Ammon's horn (tissue), 1 donor: ENCODE results near the gene ELFN1.

ENCODE experiments used
- DNase-seq: peaks from one replicate; pipeline ENCODE4 v3.0.0-alpha.2; 2016; ENCODE audit warnings: low spot score

Gene ELFN1

GRCh38 chr7:1669954-1670893, at the start of gene ELFN1:
TSS of gene ELFN1 (plus strand) at chr7:1670277. CDS start at chr7:1744597, 74,320 bp downstream.
- no peak for DNase-seq

GRCh38 chr7:1620835-1621234, 49.2 kb upstream of the ELFN1 start:
- no peak for DNase-seq

GRCh38 chr7:1621718-1622117, 48.4 kb upstream of the ELFN1 start:
- no peak for DNase-seq

- DNase-seq, result no peak
These were observed 47.6 kb upstream of the ELFN1 start for GRCh38 chr7:1622441-1622840.

GRCh38 chr7:1623810-1624209, 46.3 kb upstream of the ELFN1 start:
- no peak for DNase-seq

- no peak for DNase-seq
These were observed 44.8 kb upstream of the ELFN1 start for GRCh38 chr7:1624999-1625927.

GRCh38 chr7:1626769-1627168, 43.3 kb upstream of the ELFN1 start:
- no peak for DNase-seq

- DNase-seq, result no peak
These were observed 39.3 kb upstream of the ELFN1 start for GRCh38 chr7:1630700-1631336.

GRCh38 chr7:1631678-1632077, 38.4 kb upstream of the ELFN1 start:
- DNase-seq, result no peak

- DNase-seq, result no peak
These were observed 37.6 kb upstream of the ELFN1 start for GRCh38 chr7:1632506-1632905.

- DNase-seq, result no peak
These were observed 36.9 kb upstream of the ELFN1 start for GRCh38 chr7:1632916-1633785.

- DNase-seq, result no peak
These were observed 34.7 kb upstream of the ELFN1 start for GRCh38 chr7:1635401-1635800.

GRCh38 chr7:1637155-1637554, 32.9 kb upstream of the ELFN1 start:
- DNase-seq, result no peak

- DNase-seq, result no peak
These were observed 31.8 kb upstream of the ELFN1 start for GRCh38 chr7:1638215-1638661.

GRCh38 chr7:1639071-1639470, 31.0 kb upstream of the ELFN1 start:
- no peak for DNase-seq

- DNase-seq, result no peak
These were observed 30.4 kb upstream of the ELFN1 start for GRCh38 chr7:1639532-1640175.

- no peak for DNase-seq
These were observed 29.5 kb upstream of the ELFN1 start for GRCh38 chr7:1640376-1641172.

- no peak for DNase-seq
These were observed 28.9 kb upstream of the ELFN1 start for GRCh38 chr7:1641173-1641572.

- no peak for DNase-seq
These were observed 28.3 kb upstream of the ELFN1 start for GRCh38 chr7:1641661-1642260.
